Esophagus squamous epithelium (tissue), 5 donors: Measurements from ENCODE around the gene ZNF674. TPM values are rescaled to one million over a fixed set of nuclear protein-coding genes. Genes with fewer than 3 reads are reported as not detected.
"Not testable (repeated sequence)": the region's sequence is repeated elsewhere in the genome, so short reads cannot be mapped to it uniquely, and the experiment has no call there.

Experiments used
- DNase-seq: peaks from one replicate; lab custom pipeline; 2025; lab: John Stamatoyannopoulos, UW
- H3K27ac ChIP-seq, 4 donors: fragments of 200-600 bp; sonication (generic); one replicate each; pipeline ENCODE4 v1.5.1; 2016 to 2019; ENCODE audit warnings: mild to moderate bottlenecking in 1 of 4
- H3K27me3 ChIP-seq, 4 donors: fragments of 200-600 bp; sonication (generic); 1 replicate in 3 of 4; 2 replicates in 1 of 4; pipeline versions ENCODE4 v1.5.1 to v1.6.0; 2017 to 2021; ENCODE audit warnings: antibody characterized with exemption in 1 of 4
- H3K36me3 ChIP-seq, 3 donors: fragments of 200-600 bp; sonication (generic); one replicate each; pipeline ENCODE4 v1.5.1; 2016 to 2019
- H3K4me1 ChIP-seq, 3 donors: fragments of 200-600 bp; sonication (generic); one replicate each; pipeline ENCODE4 v1.5.1; 2017 to 2019
- H3K4me3 ChIP-seq, 4 donors: fragments of 200-600 bp; sonication (generic); 1 replicate in 3 of 4; 2 replicates in 1 of 4; pipeline ENCODE4 v1.5.1; 2016 to 2019; ENCODE audit warnings: mild to moderate bottlenecking in 2 of 4, moderate library complexity in 1 of 4
- H3K9me3 ChIP-seq, 3 donors: fragments of 200-600 bp; sonication (generic); one replicate each; pipeline ENCODE4 v1.5.1; 2016 to 2019
- POLR2A ChIP-seq, 4 donors: fragments of 450-650 bp; IDR thresholded peaks; one replicate each; pipeline ENCODE4 v1.6.1; 2017; ENCODE audit warnings: antibody characterized with exemption in 4 of 4, mild to moderate bottlenecking in 4 of 4, moderate library complexity in 3 of 4
- WGBS, 2 donors: methylation state at CpG; one replicate each; pipeline ENCODE4 v1.1.5; 2018; 5-methylcytosine and 5-hydroxymethylcytosine counted together
- intact Hi-C: fragments of 100-400 bp; cut with DNase I; formaldehyde crosslinking; loops from one replicate; pipeline ENCODE4 v1.15.0; 2022
- total RNA-seq, 4 donors: library from RNA; depleted of rRNA; stranded (reverse); fragments of >200 nt; gene quantifications; one replicate each; pipeline ENCODE4 v1.1.0, GENCODE V29; 2016
- TF ChIP-seq, protein P1 (sequence below), 6 experiments: fragments of 450-650 bp in 4 of 6; fragments of 200-600 bp in 2 of 6; sonication (generic) in 2 of 6; IDR thresholded peaks; one replicate each; pipeline ENCODE4 v1.5.1; 2016 to 2019; ENCODE audit warnings: antibody characterized with exemption in 6 of 6, mild to moderate bottlenecking in 4 of 6, moderate library complexity in 4 of 6
- donor health status: DM: yes; HTN: yes; CAD: no.

Gene ZNF674
- total RNA-seq, 4 donors from 2014 or later = 1.5 to 2.8 (median 2.4) TPM

DNA sequence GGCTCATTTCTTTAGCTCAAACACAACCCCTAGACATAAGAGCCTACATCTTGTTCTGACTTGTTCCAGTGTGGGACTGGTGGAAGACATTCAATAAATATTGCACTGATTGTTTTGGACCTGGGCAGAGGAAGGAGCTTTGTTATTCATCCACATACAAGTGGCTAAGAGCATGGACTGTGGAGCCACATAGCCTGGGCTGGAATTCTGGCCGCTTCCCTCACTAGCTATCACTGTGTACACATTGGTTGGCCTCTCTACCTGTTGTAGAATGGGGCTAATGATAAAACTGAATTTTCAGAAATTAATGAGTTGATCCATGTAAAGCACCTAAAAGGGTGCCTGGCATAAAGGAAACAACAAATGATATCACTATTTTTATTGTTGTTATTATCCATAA, 80.0 kb downstream of the ZNF674 start:
- TF ChIP-seq, protein P1, sequence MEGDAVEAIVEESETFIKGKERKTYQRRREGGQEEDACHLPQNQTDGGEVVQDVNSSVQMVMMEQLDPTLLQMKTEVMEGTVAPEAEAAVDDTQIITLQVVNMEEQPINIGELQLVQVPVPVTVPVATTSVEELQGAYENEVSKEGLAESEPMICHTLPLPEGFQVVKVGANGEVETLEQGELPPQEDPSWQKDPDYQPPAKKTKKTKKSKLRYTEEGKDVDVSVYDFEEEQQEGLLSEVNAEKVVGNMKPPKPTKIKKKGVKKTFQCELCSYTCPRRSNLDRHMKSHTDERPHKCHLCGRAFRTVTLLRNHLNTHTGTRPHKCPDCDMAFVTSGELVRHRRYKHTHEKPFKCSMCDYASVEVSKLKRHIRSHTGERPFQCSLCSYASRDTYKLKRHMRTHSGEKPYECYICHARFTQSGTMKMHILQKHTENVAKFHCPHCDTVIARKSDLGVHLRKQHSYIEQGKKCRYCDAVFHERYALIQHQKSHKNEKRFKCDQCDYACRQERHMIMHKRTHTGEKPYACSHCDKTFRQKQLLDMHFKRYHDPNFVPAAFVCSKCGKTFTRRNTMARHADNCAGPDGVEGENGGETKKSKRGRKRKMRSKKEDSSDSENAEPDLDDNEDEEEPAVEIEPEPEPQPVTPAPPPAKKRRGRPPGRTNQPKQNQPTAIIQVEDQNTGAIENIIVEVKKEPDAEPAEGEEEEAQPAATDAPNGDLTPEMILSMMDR (IDR thresholded peaks at IDR 0.05) = no peak
- no peak for TF ChIP-seq POLR2A (IDR thresholded peaks at IDR 0.05)
- WGBS, 2 donors = 70% methylated on average over 1 of the region's 1 CpG; no CpG with 5 or more reads in 1 of the 2 donors
- intact Hi-C loops = no loop called here
- H3K4me3 ChIP-seq = no peak overlapping the region
- H3K36me3 ChIP-seq = peaks cover 0 to 69% (median 0%) of the 10 kb centered on the region in 3 donors
- no peak for DNase-seq
- H3K9me3 ChIP-seq = peaks cover 0 to 5% (median 0%) of the 10 kb centered on the region in 3 donors
- H3K4me1 ChIP-seq = no peaks in the 10 kb centered on the region
- no peak overlapping the region for H3K27ac ChIP-seq
- no peaks in the 10 kb centered on the region for H3K27me3 ChIP-seq

DNA sequence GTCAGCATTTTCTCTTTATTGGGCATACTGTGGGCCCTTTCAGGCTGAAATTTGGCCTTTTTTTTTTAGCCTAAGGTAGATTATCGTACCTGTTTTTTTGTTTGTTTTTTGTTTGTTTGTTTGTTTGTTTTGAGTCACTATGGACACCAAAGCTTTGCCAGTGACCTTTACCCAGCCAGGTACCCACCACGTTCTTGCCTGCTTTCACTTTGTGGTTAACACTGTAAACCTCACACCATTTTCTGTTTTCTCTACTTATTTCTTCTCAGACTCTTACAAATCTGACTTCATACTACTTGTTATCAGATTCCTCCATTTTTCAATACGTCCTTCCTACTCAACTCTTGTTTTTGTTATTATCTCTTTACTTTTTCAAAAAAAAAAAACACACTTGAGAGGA, 81.5 kb downstream of the ZNF674 start:
- no peak for TF ChIP-seq POLR2A (IDR thresholded peaks at IDR 0.05)
- TF ChIP-seq, protein P1 (IDR thresholded peaks at IDR 0.05) = no peak
- Histone ChIP-seq H3K27me3 (no peaks in the 10 kb centered on the region), H3K4me1 (no peaks in the 10 kb centered on the region), H3K9me3 (peaks cover 0 to 5% (median 0%) of the 10 kb centered on the region in 3 donors), H3K27ac (no peak overlapping the region), H3K4me3 (no peak overlapping the region), H3K36me3 (peaks cover 0 to 57% (median 0%) of the 10 kb centered on the region in 3 donors)
- DNase-seq = no peak
- intact Hi-C loops = no loop called here
- 26 to 73% methylated on average over 3 of the region's 3 CpGs for WGBS, 2 donors

DNA sequence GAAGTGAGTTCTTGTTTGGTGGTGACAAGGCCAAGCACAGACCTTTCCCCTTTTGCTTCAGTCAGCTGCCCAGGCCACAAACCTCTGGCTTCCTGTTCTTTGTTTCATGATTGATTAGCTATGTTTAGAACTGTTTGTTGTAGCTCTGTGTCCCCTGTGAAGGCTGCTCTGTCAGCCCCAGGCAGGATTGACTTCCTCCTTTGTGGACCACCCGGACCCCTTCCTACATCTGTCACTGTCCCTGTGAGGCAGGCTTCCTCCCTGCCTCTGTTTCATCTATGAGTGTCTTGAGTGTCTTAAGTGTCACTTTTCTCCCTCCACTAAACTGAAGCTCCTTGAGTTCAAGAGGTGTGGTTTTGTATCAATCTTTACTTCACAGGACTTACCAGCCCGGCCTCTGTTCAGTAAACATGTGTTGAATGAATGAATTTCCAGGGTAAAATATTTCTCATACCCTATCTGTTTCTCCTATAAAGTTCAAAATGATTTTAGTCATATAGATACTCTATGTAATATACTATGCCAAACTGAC, 83.5 kb downstream of the ZNF674 start:
- no peak overlapping the region for H3K27ac ChIP-seq
- intact Hi-C loops = no loop called here
- H3K27me3 ChIP-seq = no peaks in the 10 kb centered on the region
- no peak for TF ChIP-seq POLR2A (IDR thresholded peaks at IDR 0.05)
- TF ChIP-seq, protein P1 (IDR thresholded peaks at IDR 0.05) = no peak
- peaks cover 0 to 43% (median 0%) of the 10 kb centered on the region in 3 donors for H3K36me3 ChIP-seq
- H3K9me3 ChIP-seq = no peaks in the 10 kb centered on the region
- 50 to 85% methylated on average over 1 to 2 of the region's 2 CpGs for WGBS, 2 donors
- no peak overlapping the region for H3K4me3 ChIP-seq
- DNase-seq = no peak
- no peaks in the 10 kb centered on the region for H3K4me1 ChIP-seq

DNA sequence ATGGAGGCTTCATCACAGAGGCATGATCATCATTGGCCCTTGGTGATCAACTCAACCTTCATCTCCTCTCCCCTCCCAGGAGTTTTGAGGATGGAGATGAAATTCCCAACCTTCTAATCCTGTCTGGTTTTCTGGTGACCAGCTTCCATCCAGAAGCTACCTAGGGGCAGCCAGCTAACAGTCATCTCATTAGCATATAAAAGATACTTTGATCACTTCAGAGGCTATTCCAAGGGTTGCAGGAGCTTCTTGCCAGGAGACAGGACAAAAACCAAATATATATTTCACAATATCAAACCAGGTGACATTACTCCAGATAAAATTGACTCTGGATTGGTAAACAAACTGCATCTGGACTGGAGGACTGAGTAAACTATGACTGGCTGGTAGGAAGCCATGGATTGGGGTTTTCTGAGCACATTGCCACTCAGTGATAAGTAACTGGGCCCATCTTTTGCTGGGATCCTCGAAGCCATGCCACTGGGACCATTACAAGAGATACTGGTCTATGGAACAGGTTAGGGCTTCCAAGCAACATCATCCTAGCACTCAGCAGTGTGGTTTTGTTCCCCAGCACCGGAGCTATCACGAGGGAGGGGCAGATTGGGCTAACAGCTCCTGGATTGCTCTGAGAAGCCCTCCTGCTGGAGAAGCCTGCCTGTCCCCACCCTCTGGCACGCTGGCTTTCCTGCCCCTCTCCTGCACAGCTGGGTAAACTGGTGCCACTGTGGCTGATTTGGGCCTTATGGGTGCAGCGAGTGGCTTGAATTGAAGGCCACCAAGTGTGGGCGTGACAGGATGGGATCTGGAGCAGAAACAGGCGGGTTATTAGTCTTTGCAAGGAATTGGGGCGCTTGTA, 84.2 kb downstream of the ZNF674 start:
- DNase-seq = not testable (repeated sequence)
- 55 to 89% methylated on average over 1 to 5 of the region's 8 CpGs for WGBS, 2 donors
- H3K27ac ChIP-seq = peak overlapping the region in 1 of 4 donors; percentile 9

DNA sequence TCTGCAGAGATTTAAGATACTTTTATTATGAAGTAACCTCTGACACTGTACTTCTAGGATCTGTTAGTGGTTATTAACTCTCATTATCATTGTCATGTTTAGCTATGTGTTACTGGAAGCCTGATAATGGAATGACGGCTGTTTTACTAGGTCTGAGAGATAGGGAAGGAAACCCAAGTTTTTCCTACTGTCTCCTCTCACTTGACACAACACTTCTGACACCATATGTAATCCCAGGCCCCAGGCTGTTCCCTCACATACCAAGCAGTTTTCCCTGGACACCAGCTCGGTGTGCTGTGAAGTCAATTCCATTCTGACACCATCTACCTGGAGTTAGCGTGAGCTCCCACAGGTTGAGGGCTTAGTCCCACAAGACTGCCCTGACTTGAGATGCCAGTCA, 85.6 kb downstream of the ZNF674 start:
- Histone ChIP-seq H3K27ac (no peak overlapping the region), H3K4me1 (no peaks in the 10 kb centered on the region), H3K4me3 (no peak overlapping the region), H3K9me3 (no peaks in the 10 kb centered on the region), H3K27me3 (no peaks in the 10 kb centered on the region), H3K36me3 (peaks cover 0 to 38% (median 0%) of the 10 kb centered on the region in 3 donors)
- intact Hi-C loops = no loop called here
- TF ChIP-seq POLR2A (IDR thresholded peaks at IDR 0.05) = no peak
- TF ChIP-seq, protein P1 (IDR thresholded peaks at IDR 0.05) = no peak
- 83 to 89% methylated on average over 1 to 3 of the region's 3 CpGs for WGBS, 2 donors
- no peak for DNase-seq

More for the DNA sequence above, 84.2 kb downstream of the ZNF674 start:
- H3K27me3 ChIP-seq, H3K4me3 ChIP-seq, intact Hi-C loops, H3K4me1 ChIP-seq, H3K9me3 ChIP-seq: not testable (repeated sequence)
- H3K36me3 ChIP-seq = peaks cover 0 to 39% (median 0%) of the 10 kb centered on the region in 3 donors
